RWPE2 (cell line): ENCODE measurements around the gene HRCT1.

Experiments used
- ATAC-seq: fragments of 200-7000 bp; cut with Tn5 transposase; 3 replicates; pipeline ENCODE4 v1.9.1; 2021; ENCODE audit warnings: low read depth
- DNase-seq: peaks from one replicate; pipeline ENCODE4 v3.0.0-alpha.2; 2020; ENCODE audit warnings: low spot score
- H3K27ac ChIP-seq: fragments of 450-650 bp; 2 replicates; pipeline ENCODE4 v1.5.1; 2017; ENCODE audit warnings: mild to moderate bottlenecking; ENCODE audit not compliant: poor library complexity, severe bottlenecking
- H3K27me3 ChIP-seq: fragments of 250-450 bp; sonication (Bioruptor Pico); 2 replicates; pipeline ENCODE4 v1.5.1; 2021; ENCODE audit warnings: mild to moderate bottlenecking, moderate library complexity; ENCODE audit not compliant: insufficient read depth, poor library complexity, severe bottlenecking
- H3K36me3 ChIP-seq: fragments of 250-450 bp; sonication (Bioruptor Pico); 2 replicates; pipeline ENCODE4 v1.5.1; 2020; ENCODE audit warnings: low read depth, mild to moderate bottlenecking, moderate library complexity
- H3K4me1 ChIP-seq: fragments of 250-450 bp; sonication (Bioruptor Pico); 2 replicates; pipeline ENCODE4 v1.5.1; 2021; ENCODE audit warnings: mild to moderate bottlenecking, moderate library complexity; ENCODE audit not compliant: insufficient read depth, poor library complexity, severe bottlenecking
- H3K4me3 ChIP-seq: fragments of 250-450 bp; sonication (Bioruptor Pico); 2 replicates; pipeline ENCODE4 v1.5.1; 2021; ENCODE audit warnings: mild to moderate bottlenecking, moderate library complexity; ENCODE audit not compliant: severe bottlenecking
- H3K9me3 ChIP-seq: fragments of 250-450 bp; sonication (Bioruptor Pico); 2 replicates; pipeline ENCODE4 v1.5.1; 2021; ENCODE audit warnings: mild to moderate bottlenecking, moderate library complexity; ENCODE audit not compliant: severe bottlenecking
- CTCF ChIP-seq: fragments of 450-650 bp; IDR thresholded peaks from one replicate; pipeline ENCODE4 v1.5.1; 2017; ENCODE audit warnings: mild to moderate bottlenecking, moderate library complexity; ENCODE audit not compliant: poor library complexity, severe bottlenecking

HRCT1 gene

GRCh38 chr9:35859310-35859989, 46.6 kb upstream of the HRCT1 start:
- no peaks in the 10 kb centered on the region for H3K27me3 ChIP-seq
- no peak overlapping the region for H3K27ac ChIP-seq
- H3K4me3 ChIP-seq, result no peak overlapping the region
- peak; percentile 51; the same call in 1 of the 3 replicates for ATAC-seq
- no peaks in the 10 kb centered on the region for H3K9me3 ChIP-seq
- H3K36me3 ChIP-seq, result no peaks in the 10 kb centered on the region
- no peaks in the 10 kb centered on the region for H3K4me1 ChIP-seq
- no peak for DNase-seq
- TF ChIP-seq CTCF, result no peak

GRCh38 chr9:35859990-35860339, 46.0 kb upstream of the HRCT1 start:
- TF ChIP-seq CTCF, result no peak
- Histone ChIP-seq H3K4me1 (no peaks in the 10 kb centered on the region), H3K36me3 (no peaks in the 10 kb centered on the region), H3K27me3 (no peaks in the 10 kb centered on the region), H3K9me3 (no peaks in the 10 kb centered on the region), H3K4me3 (no peak overlapping the region), H3K27ac (no peak overlapping the region)
- ATAC-seq (no peak), DNase-seq (no peak)

- Histone ChIP-seq H3K9me3 (no peaks in the 10 kb centered on the region), H3K27me3 (no peaks in the 10 kb centered on the region), H3K4me3 (no peak overlapping the region), H3K27ac (no peak overlapping the region), H3K4me1 (no peaks in the 10 kb centered on the region), H3K36me3 (no peaks in the 10 kb centered on the region)
- DNase-seq, result no peak
- TF ChIP-seq CTCF, result no peak
- ATAC-seq, result no peak
These were observed 44.7 kb upstream of the HRCT1 start for GRCh38 chr9:35861161-35861897.

- DNase-seq (no peak), ATAC-seq (no peak)
- no peak for TF ChIP-seq CTCF
- Histone ChIP-seq H3K36me3 (no peaks in the 10 kb centered on the region), H3K4me1 (no peaks in the 10 kb centered on the region), H3K9me3 (no peaks in the 10 kb centered on the region), H3K4me3 (no peak overlapping the region), H3K27ac (no peak overlapping the region), H3K27me3 (no peaks in the 10 kb centered on the region)
These were observed 43.7 kb upstream of the HRCT1 start for GRCh38 chr9:35862328-35862727.

GRCh38 chr9:35863583-35863982, 42.4 kb upstream of the HRCT1 start:
- no peaks in the 10 kb centered on the region for H3K27me3 ChIP-seq
- H3K4me1 ChIP-seq, result no peaks in the 10 kb centered on the region
- ATAC-seq, result no peak
- no peaks in the 10 kb centered on the region for H3K9me3 ChIP-seq
- no peak for TF ChIP-seq CTCF
- no peak overlapping the region for H3K27ac ChIP-seq
- H3K36me3 ChIP-seq, result no peaks in the 10 kb centered on the region
- no peak overlapping the region for H3K4me3 ChIP-seq
- no peak for DNase-seq
